EL (cell line): Measurements from ENCODE around the gene ARID4B.
"Not testable (repeated sequence)": the region's sequence is repeated elsewhere in the genome, so short reads cannot be mapped to it uniquely, and the experiment has no call there.

Experiments used
- DNase-seq: peaks from one replicate; pipeline ENCODE4 v3.0.0-alpha.2; 2016

The ARID4B gene

DNA sequence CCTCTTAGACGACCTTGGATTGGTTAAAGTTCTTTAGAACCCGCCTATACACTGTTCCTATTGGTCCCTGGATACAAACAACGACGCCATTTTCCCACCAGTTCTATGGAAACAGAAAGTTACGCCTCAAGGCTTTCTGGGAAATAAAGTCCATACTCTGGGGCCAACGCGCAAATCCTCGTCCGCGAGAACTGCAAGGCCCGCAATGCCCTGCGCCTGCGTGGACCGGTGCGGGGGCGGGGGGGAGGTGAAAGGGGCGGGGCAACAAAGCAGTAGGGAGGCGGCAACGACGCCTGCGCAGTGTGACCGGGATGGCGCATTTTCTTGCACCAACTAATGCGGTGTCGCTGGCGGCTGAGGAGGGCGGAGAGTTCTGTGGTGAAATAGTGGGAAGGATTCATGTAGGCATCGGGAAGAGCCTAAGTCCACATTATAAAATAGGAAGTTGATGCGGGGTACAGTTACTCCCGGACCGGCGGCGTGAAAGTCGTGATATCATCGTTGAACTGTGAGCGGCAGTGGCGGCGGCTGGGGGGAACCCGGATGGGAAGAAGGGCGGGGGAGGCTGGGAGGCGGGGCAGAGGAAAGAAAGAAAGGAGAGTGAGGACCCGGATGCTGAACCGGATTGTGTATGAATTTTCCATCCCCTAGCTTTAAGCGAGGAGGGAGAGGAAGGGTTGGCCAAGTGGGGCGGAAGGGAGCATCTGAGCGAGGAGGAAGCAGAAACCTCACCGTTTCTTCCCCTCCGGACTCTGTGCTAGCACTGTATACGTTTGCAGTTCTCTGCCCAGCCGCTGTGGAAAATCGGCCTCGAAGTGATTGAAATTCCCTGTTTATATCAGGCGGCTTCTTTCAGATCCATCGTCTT, 526 bp upstream of the ARID4B start, which contains the start of gene GGPS1:
TSS of gene GGPS1 (plus strand) at position 300 of the 868 bp plus-strand sequence. CDS start 6,695 bp downstream, outside the sequence.
- peak; percentile 100 for DNase-seq

- DNase-seq = peak; percentile 42
Observed at GRCh38 chr1:235326719-235327558, 1.0 kb downstream of the ARID4B start.

DNA sequence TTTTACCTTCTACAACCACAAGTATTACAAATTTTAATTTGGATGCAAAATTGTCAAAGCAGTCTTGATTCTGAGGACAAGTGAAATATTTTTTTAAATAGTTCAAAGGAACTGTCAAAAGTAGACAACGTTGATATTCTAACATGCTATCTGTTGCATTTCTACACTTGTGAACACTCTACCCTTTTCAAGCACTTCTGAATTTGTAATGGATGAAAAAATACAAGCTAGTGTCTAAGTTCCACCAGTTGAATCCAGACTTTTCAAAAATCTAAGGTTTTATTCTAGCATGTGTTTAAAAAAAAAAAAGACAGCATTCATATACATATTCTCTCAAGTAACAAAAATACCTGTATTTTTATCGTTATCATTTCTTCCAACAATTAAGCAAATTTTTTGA, 2.1 kb downstream of the ARID4B start:
- DNase-seq = no peak

- no peak for DNase-seq
Observed at GRCh38 chr1:235325139-235325538, 2.8 kb downstream of the ARID4B start.

- no peak for DNase-seq
Observed at GRCh38 chr1:235324296-235324695, 3.7 kb downstream of the ARID4B start.

DNA sequence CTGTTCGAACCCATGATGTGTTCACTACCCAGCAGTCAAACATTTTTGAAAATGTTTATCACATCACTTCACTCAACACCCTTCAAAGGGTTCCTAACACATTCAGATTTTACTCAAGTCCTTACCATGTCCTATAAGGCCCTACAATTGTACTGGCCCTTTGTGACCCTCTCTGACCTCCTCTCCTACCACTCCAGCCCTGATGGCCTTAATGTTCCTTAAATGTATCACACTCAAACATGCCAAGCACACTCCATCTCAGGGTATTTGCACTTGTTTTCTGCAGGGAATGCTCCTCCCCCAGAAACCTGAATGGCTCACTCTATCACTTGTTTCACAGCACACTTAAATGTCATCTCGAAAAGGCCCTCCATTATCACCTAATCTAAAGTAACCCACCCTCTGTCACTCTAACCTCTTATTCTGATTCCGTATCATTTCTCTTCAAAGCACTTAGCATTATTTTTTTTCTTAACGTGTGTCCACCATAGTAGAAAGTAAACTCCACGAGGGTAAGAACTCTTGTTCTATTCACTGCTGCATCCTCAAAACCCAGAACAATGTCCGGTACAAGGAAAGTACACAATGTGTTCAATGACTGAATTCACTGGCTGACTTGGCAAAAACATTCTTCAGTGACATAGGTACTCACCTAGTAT, 7.3 kb downstream of the ARID4B start:
- DNase-seq = no peak

GRCh38 chr1:235319255-235319654, 8.7 kb downstream of the ARID4B start:
- no peak for DNase-seq

DNA sequence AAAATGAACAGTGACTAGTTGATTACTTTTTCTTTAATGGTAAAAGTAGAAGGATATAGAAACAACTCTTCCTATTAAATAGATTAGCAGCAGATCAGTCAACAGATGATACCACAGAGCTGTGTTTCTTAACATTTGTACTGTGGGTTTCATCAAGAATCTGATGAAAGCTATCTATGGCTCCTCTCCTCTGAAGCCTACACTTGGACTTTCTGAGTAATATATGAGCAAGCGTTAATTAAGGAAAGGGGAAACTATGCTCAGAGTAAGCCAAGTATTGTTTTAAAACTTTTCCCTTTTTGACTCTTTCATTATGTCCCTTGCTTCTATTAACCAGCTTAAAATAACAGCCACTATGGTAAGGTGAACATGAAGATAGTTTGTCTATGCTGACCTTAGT, 10.8 kb downstream of the ARID4B start:
- no peak for DNase-seq

DNA sequence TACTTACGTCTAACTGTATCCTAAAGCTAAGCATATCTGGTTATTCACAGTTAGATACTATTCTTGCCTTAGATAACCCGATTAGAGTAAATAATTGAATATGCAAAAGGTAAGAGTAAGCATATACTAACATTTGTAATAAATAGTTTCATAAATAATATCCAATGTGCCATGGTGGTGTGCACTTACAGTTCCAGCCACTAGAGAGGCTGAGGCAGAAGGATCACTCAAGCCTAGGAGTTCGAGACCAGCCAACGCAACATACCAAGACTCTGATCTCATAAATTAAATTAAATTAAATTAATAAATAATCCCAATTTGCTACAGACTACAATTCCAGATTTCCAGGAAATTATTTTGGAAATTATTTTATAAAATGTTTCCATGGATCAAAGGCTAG, 12.2 kb downstream of the ARID4B start:
- no peak for DNase-seq

DNA sequence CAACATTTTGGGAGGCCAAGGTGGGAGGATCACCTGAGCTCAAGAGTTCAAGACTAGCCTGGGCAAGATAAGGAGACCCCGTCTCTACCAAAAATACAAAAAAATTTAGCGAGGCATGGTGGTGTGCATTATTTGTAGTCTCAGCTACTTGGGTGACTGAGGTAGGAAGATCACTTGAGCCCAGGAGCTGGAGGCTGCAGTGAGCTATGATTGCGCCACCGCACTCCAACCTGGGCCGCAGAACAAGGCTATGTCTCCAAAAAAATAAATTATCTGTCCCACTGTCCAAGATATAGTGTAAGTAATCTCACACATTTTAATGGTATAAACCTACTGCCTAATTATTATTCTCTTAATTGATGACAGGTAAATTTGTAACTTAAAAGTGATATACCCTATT, 12.8 kb downstream of the ARID4B start:
- no peak for DNase-seq

DNA sequence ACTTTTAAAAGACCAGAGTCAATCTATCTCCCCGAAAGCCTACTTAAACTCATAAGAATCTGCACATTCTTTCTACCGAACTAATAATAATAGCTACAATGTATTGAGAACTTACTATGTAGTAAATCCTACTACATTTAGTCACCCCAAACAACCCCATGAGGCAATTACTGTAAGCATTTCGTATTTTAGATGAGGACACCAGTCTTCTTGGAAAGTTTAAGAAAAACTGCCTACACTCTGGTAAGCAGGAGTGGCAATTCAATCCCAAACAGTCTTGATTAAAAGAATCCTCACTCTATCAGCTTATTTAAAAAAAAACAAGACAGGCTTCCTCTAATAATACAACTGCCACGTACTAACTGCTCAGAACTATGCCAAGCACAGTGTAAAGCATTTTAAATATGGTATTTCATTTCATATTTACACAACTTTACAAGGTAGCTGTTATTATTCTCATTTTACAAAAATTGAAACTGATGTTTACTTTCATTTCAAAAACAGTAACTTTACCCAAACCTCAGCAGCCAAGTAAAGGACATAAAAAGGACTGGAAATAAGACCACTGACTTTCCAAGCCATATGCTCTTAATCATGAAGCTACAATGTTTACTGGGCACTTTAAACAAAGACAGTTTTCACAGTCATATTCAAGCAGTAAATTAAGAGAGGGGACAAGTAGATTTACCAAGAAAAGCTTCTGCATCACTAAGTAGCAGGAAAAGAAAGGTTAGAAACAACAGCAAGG, 13.9 kb downstream of the ARID4B start:
- DNase-seq = no peak

DNA sequence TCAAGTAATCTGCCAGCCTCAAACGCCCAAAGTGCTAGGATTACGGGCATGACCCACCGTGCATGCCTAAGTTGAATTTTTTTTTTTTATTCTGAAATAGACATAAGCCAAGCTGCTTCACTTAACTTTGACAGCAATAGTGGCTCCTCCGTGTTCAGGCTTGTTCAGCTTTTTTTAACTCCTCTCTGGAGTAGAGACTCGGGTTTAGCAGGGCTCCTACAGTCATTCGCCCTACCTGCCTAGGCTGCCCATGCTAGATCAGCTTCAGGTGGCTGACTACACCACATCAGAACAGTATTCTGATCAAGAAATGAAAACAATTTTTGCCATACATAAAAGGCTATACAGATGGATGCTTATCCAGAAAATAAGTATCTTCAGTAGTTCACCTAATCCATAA, 14.7 kb downstream of the ARID4B start:
- no peak for DNase-seq

DNA sequence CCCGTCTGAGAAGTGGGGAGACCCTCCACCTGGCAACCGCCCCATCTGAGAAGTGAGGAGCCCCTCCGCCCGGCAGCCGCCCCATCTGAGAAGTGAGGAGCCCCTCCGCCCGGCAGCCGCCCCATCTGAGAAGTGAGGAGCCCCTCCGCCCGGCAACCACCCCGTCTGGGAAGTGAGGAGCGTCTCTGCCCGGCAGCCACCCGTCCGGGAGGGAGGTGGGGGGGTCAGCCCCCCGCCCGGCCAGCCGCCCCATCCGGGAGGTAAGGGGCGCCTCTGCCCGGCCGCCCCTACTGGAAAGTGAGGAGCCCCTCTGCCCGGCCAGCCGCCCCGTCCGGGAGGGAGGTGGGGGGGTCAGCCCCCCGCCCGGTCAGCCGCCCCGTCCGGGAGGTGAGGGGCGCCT, 18.8 kb downstream of the ARID4B start:
- DNase-seq = not testable (repeated sequence)

DNA sequence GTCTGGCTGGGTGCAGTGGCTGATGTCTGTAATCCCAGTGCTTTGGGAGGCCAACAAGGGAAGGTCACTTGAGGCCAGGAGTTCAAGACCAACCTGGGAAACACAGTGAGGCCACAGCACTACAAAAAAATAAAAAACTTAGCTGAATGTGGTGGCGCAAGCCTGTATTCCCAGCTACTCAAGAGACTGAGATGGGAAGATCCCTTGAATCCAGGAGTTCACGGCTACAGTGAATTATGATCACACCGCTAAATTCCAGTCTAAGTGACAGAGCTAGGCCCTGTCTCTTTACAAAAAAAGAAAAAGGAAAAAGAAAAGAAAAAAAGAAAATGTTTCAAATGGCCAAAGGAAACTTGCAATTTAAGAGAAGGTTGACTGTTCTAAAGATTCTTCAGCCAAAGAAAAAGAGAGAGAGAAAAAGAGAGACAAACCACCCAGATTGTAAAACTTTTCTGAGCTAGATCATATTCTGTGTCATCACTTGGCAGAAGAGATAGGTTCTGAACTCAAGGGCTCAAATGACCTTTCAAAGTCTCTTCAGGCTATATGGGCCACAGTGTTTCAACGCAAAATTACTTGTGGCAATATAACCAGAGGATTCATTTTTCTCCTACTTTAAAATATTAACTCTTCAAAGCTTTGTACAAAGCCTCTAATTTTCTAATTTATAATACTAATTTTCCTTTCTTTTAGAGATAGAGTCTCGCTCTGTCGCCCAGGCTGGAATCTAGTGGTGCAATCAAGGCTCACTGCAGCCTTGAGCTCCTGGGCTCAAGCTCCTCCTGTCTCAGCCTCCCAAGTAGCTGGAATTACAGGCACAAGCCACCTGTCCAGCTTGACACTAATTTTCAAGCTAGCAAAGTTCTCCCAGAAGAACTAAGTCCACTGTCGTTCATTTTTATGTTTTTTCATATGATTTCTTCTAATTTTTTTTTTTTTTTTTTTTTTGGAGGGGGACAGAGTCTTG, 20.5 kb downstream of the ARID4B start:
- DNase-seq = peak; percentile 15

- DNase-seq = no peak
Observed at GRCh38 chr1:235304549-235305451, 23.2 kb downstream of the ARID4B start.

DNA sequence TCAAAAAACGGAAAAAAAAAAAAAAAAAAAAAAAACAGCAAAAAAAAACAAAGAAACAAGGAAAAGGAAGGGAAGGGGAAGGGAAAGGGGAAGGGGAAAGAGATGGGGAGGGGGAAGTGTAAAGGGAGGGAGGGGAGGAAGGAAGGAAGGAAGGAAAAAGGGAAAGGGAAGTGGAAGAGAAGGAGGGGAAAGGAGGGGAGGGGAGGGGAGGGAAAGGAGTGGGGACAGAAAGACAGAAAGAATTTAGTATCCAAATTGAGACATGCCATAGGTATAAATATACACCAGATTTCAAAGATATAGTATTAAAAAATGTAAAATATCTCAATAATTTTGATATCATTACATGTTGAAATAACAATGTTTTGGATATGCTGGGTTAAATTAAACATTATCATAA, 25.8 kb downstream of the ARID4B start:
- no peak for DNase-seq

DNA sequence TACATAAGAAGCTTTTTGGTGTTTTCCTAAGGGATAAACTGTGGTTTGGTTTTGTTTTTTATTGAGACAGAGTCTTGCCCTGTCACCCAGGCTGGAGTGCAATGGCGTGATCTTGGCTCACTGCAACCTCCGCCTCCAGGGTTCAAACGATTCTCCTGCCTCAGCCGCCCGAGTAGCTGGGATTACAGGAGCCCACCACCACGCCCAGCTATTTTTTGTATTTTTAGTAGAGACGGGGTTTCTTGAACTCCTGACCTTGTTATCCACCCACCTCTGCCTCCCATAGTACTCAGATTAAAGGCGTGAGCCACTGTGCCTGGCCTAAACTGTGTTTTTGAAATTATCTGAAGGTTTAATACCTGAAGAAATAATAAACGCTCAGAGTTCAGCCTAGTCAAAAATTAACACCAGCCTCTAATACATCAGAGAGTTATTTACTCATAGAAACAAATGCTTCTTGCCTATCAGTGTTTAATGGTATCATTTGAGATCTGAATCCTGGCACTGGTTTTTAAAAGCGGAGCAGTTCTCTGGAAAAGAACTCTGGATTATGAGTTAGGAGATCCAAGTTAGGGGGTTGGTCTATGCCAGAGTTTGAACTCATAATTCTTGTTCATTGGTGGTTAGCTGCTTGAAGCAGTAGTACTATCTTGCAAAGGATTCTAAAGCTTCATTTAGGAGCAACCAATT, 28.7 kb downstream of the ARID4B start:
- DNase-seq = no peak

- no peak for DNase-seq
Observed at GRCh38 chr1:235298758-235299157, 29.2 kb downstream of the ARID4B start.

- DNase-seq = peak; percentile 18
Observed at GRCh38 chr1:235297579-235297978, 30.4 kb downstream of the ARID4B start.

GRCh38 chr1:235296729-235297128, 31.2 kb downstream of the ARID4B start:
- DNase-seq = no peak
